ENCODE data around the gene STIMATE.

GRCh38 chr3:52859686-52860423 lies 37.5 kb downstream of the STIMATE start:
- no peak for TF ChIP-seq CTCF (IDR thresholded peaks at IDR 0.05; ENCODE audit: insufficient read depth, low read depth, low read length)
- no peak for TF ChIP-seq EZH2 (IDR thresholded peaks at IDR 0.05; ENCODE audit: insufficient read depth, low read length)
